ENCODE data around the gene PLET1. TPM values are rescaled to one million over a fixed set of nuclear protein-coding genes. Genes with fewer than 3 reads are reported as not detected.

Gene PLET1
- total and polyA plus RNA-seq, 2 experiments from 2014 or later = not detected

DNA sequence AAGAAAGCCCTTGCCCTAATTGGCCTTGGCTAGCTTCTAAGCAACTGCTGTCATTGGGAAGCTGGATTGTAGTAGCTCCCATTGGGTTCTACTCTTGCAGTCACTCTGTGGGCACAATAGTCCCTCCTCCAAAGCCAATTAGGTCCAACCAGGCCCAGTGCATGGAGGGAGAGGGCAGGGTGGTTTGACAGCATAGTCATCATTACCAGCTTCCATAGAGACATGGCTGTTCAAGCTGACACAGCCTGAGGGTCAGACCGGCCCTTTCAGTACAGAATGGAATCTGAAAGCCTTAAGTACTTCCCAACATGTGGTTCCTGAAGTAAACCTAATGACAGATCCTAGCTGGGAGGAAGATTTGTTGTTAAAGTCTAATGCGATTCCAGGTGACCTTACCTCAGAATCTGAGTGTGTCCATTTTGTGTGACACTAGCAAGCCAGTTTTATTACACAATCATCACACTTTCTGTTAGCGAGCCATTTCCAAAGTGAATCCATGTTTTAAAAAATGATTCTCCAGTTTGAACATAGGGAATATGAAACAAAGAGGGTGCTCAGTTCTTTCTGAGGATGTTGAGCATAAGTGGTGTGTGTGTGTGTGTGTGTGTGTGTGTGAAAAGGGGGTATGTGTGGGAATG, 6.9 kb downstream of the PLET1 start:
- no peaks in the 10 kb centered on the region for H3K79me2 ChIP-seq (ENCODE audit: insufficient read depth)
- no peaks in the 10 kb centered on the region for H3K4me1 ChIP-seq (ENCODE audit: insufficient read depth)
- H2AFZ ChIP-seq = no peak overlapping the region
- DNase-seq = no peak
- H3K27ac ChIP-seq = no peak overlapping the region
- H3K36me3 ChIP-seq (ENCODE audit: low read depth) = no peaks in the 10 kb centered on the region
- 96 to 97% methylated on average over 3 of the region's 3 CpGs for WGBS, 2 experiments (ENCODE audit: low coverage in 1 of 2, low lambda C conversion rate in 2 of 2, missing lambda C conversion rate in 2 of 2)
- no peaks in the 10 kb centered on the region for H3F3A ChIP-seq (ENCODE audit: insufficient read depth)
- H3K4me3 ChIP-seq = no peak overlapping the region
- H4K20me1 ChIP-seq (ENCODE audit: insufficient read depth) = no peaks in the 10 kb centered on the region
- H3K9ac ChIP-seq = no peak overlapping the region
- no peak overlapping the region for H3K4me2 ChIP-seq (ENCODE audit: unreplicated experiment)
- no peaks in the 10 kb centered on the region for H3K9me2 ChIP-seq (ENCODE audit: insufficient read depth)
- no peaks in the 10 kb centered on the region for H3K27me3 ChIP-seq (replicated peaks; ENCODE audit: insufficient read depth)
- in situ Hi-C loops (cut with MboI) = no loop called here
- no peaks in the 10 kb centered on the region for H3K9me3 ChIP-seq (ENCODE audit: low read depth)
- TF ChIP-seq EZH2 (IDR thresholded peaks at IDR 0.05; ENCODE audit: insufficient read depth, poor library complexity, severe bottlenecking) (no peak), EZH2phosphoT487 (IDR thresholded peaks at IDR 0.05; ENCODE audit: insufficient read depth, low read depth) (no peak)

DNA sequence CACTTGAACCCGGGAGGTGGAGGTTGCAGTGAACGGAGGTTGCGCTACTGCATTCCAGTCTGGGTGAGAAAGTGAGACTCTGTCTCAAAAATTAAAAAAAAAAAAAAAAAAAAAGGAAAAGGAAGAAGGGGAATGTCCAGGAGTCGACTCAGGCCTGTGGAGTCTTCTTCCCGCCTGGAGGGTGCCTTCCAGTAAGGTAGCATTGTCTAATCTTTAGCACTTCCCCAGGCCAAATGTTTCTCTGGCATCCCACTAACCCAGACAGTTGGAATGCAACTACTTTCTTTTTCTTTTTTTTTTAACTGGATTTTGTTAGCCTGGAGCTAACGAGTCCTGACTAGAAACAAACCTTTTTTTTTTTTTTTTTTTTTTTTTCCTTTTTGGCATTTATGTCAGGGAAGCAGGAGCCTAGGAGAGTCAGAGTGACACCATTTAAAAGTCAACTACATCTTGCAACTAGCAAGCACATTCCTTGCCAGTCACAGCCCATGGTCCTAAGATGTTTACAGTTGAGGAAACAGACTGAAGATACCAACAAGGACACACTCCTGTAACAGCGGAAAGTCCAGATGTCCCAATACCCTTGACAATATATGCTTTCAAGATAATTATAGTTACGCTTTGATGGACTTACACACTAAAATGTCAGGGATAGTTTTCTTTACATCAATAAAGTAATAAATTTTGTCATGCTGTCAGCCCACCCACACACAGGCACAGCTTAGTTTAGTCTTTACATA, 10.6 kb downstream of the PLET1 start:
- no peaks in the 10 kb centered on the region for H3K27me3 ChIP-seq (replicated peaks; ENCODE audit: insufficient read depth)
- H2AFZ ChIP-seq = no peak overlapping the region
- 78 to 81% methylated on average over 6 to 8 of the region's 8 CpGs for WGBS, 2 experiments (ENCODE audit: low coverage in 1 of 2, low lambda C conversion rate in 2 of 2, missing lambda C conversion rate in 2 of 2)
- H3K9me3 ChIP-seq (ENCODE audit: low read depth) = no peaks in the 10 kb centered on the region
- H3K36me3 ChIP-seq (ENCODE audit: low read depth) = no peaks in the 10 kb centered on the region
- H3K9ac ChIP-seq = no peak overlapping the region
- no peak overlapping the region for H3K4me3 ChIP-seq
- no peaks in the 10 kb centered on the region for H3K79me2 ChIP-seq (ENCODE audit: insufficient read depth)
- peak; percentile 12 for DNase-seq
- H3K4me2 ChIP-seq (ENCODE audit: unreplicated experiment) = no peak overlapping the region
- in situ Hi-C loops (cut with MboI) = no loop called here
- no peak overlapping the region for H3K27ac ChIP-seq
- TF ChIP-seq EZH2 (IDR thresholded peaks at IDR 0.05; ENCODE audit: insufficient read depth, poor library complexity, severe bottlenecking) (no peak), EZH2phosphoT487 (IDR thresholded peaks at IDR 0.05; ENCODE audit: insufficient read depth, low read depth) (no peak)
- 0 out of 2 replicates have a peak, but pooled peaks cover 14% of the 10 kb centered on the region for H3F3A ChIP-seq (ENCODE audit: insufficient read depth)
- no peaks in the 10 kb centered on the region for H3K9me2 ChIP-seq (ENCODE audit: insufficient read depth)
- no peaks in the 10 kb centered on the region for H3K4me1 ChIP-seq (ENCODE audit: insufficient read depth)
- H4K20me1 ChIP-seq (ENCODE audit: insufficient read depth) = no peaks in the 10 kb centered on the region

DNA sequence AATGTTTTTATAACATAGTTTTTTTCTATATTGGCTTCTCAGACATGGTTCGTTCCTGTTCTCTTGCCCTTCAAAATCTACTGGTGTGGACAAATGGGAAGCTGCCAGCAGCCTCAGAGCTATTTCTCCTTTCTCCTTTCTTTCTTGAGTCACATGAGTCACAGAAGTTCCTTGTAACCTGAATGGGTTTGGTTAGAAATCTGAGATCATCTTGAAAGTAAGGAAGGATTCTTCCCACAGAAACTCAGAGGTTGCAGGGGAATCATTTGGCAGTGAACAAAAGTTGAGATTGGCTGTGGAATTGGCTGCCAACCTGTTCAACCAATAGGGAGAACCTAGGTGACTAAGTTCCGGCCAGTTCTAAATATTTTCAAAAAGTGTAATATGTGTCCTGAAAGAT, 12.5 kb downstream of the PLET1 start:
- no peak for TF ChIP-seq EZH2phosphoT487 (IDR thresholded peaks at IDR 0.05; ENCODE audit: insufficient read depth, low read depth)
- no peak for TF ChIP-seq EZH2 (IDR thresholded peaks at IDR 0.05; ENCODE audit: insufficient read depth, poor library complexity, severe bottlenecking)
- H3K79me2 ChIP-seq (ENCODE audit: insufficient read depth) = no peaks in the 10 kb centered on the region
- DNase-seq = peak; percentile 45
- no peak overlapping the region for H3K4me2 ChIP-seq (ENCODE audit: unreplicated experiment)
- no peaks in the 10 kb centered on the region for H3K4me1 ChIP-seq (ENCODE audit: insufficient read depth)
- H3K9me2 ChIP-seq (ENCODE audit: insufficient read depth) = no peaks in the 10 kb centered on the region
- no peak overlapping the region for H3K9ac ChIP-seq
- in situ Hi-C loops (cut with MboI) = no loop called here
- no peaks in the 10 kb centered on the region for H3K27me3 ChIP-seq (replicated peaks; ENCODE audit: insufficient read depth)
- no peak overlapping the region for H2AFZ ChIP-seq
- 87 to 100% methylated on average over 2 of the region's 2 CpGs for WGBS, 2 experiments (ENCODE audit: low coverage in 1 of 2, low lambda C conversion rate in 2 of 2, missing lambda C conversion rate in 2 of 2)
- H4K20me1 ChIP-seq (ENCODE audit: insufficient read depth) = no peaks in the 10 kb centered on the region
- H3K4me3 ChIP-seq = no peak overlapping the region
- no peaks in the 10 kb centered on the region for H3K36me3 ChIP-seq (ENCODE audit: low read depth)
- no peak overlapping the region for H3K27ac ChIP-seq
- H3K9me3 ChIP-seq (ENCODE audit: low read depth) = no peaks in the 10 kb centered on the region
- 0 out of 2 replicates have a peak, but pooled peaks cover 14% of the 10 kb centered on the region for H3F3A ChIP-seq (ENCODE audit: insufficient read depth)

DNA sequence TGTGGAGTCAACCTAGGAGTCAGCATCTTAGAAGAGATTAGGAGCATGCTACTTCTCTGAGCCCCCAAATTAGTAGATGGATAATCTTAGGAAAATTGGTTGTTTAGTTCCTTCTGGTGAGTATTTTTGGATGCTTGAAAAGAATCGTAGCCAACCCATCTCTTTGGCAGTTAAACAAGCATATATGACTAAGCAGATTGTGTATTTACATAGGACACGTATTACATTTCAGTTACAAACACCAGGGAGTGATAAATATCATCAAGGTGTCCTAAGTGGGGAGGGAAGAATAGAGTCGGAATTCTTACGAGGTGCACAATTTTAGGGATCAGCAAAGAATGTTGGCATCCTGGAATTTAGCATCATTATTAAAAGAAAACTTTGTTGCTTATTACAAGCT, 13.5 kb downstream of the PLET1 start:
- H3K79me2 ChIP-seq (ENCODE audit: insufficient read depth) = no peaks in the 10 kb centered on the region
- H3K36me3 ChIP-seq (ENCODE audit: low read depth) = peaks cover 6% of the 10 kb centered on the region; the same call in 1 of the 2 replicates
- H3K9me3 ChIP-seq (ENCODE audit: low read depth) = no peaks in the 10 kb centered on the region
- 71 to 74% methylated on average over 4 of the region's 4 CpGs for WGBS, 2 experiments (ENCODE audit: low coverage in 1 of 2, low lambda C conversion rate in 2 of 2, missing lambda C conversion rate in 2 of 2)
- no peaks in the 10 kb centered on the region for H3K27me3 ChIP-seq (replicated peaks; ENCODE audit: insufficient read depth)
- H3F3A ChIP-seq (ENCODE audit: insufficient read depth) = 0 out of 2 replicates have a peak, but pooled peaks cover 14% of the 10 kb centered on the region
- no peaks in the 10 kb centered on the region for H4K20me1 ChIP-seq (ENCODE audit: insufficient read depth)
- no peak overlapping the region for H3K4me3 ChIP-seq
- H3K4me2 ChIP-seq (ENCODE audit: unreplicated experiment) = no peak overlapping the region
- H3K4me1 ChIP-seq (ENCODE audit: insufficient read depth) = peaks cover under 1% of the 10 kb centered on the region; the same call in 1 of the 2 replicates
- in situ Hi-C loops (cut with MboI) = no loop called here
- no peak overlapping the region for H2AFZ ChIP-seq
- no peak for TF ChIP-seq EZH2 (IDR thresholded peaks at IDR 0.05; ENCODE audit: insufficient read depth, poor library complexity, severe bottlenecking)
- TF ChIP-seq EZH2phosphoT487 (IDR thresholded peaks at IDR 0.05; ENCODE audit: insufficient read depth, low read depth) = no peak
- no peak overlapping the region for H3K27ac ChIP-seq
- DNase-seq = peak; percentile 37
- no peaks in the 10 kb centered on the region for H3K9me2 ChIP-seq (ENCODE audit: insufficient read depth)
- no peak overlapping the region for H3K9ac ChIP-seq

Measured in GM23248 (cell line).